ENCODE results near the gene ZP1. TPM values are rescaled to one million over a fixed set of nuclear protein-coding genes. Genes with fewer than 3 reads are reported as not detected.

ZP1 gene
- total and polyA plus RNA-seq, 5 donors, result 0.16 TPM; not detected in 4

DNA sequence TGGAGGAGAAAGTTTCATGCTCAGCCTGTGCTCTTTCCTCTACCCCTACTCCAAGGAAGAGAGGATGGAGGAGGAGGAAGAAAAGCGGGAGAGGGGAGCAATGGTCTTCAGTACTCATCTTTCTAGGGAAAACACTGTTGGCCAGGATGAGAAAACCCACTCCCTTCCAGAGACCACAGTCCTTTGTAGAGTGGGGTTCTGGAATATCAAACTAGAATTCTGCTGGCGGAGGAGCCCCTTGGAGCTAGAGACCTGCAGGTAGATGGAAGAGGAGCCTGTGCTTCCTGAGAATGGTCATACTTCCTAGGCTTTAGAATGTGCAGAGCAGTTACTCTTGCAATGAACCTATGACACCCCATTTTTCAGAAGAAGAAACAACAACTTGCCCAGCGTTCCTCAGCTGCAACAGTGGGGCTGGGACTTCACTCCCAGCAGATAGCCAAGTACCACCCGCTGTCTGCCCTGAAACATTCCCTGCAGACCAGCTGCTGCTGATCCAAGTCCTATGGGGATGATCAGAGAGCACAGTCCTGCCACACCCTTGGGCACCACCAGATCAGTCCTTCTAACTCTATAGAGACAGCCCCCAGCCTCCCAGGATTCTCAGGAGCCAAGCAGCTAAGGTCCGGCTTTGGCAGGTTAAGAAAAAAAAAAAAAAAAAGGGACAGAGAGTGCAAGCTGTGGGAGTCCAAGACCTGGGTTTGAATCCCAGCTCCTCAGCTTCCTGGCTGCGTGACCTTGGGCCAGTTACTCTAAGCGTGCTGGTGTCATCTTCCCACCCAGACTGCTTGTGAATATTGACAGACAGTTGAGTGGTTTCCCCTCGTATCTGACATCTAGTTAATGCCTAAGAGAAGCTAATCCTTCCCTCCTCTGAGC is 12.3 kb upstream of the ZP1 start:
- Histone ChIP-seq H3K4me1 (ENCODE audit: control insufficient read depth, insufficient read depth, low read length) (no peaks in the 10 kb centered on the region), H3K4me3 (ENCODE audit: low read length) (no peak overlapping the region), H3K27ac (ENCODE audit: low read length) (no peak overlapping the region), H3K9me3 (ENCODE audit: control insufficient read depth, low read length) (no peaks in the 10 kb centered on the region), H3K27me3 (ENCODE audit: control insufficient read depth, insufficient read depth) (no peaks in the 10 kb centered on the region)
- DNase-seq, result no peak
- 56% methylated on average over 8 of the region's 8 CpGs for WGBS
- intact Hi-C loops (cut with DNase I), result no loop called here
- no peak for ATAC-seq

DNA sequence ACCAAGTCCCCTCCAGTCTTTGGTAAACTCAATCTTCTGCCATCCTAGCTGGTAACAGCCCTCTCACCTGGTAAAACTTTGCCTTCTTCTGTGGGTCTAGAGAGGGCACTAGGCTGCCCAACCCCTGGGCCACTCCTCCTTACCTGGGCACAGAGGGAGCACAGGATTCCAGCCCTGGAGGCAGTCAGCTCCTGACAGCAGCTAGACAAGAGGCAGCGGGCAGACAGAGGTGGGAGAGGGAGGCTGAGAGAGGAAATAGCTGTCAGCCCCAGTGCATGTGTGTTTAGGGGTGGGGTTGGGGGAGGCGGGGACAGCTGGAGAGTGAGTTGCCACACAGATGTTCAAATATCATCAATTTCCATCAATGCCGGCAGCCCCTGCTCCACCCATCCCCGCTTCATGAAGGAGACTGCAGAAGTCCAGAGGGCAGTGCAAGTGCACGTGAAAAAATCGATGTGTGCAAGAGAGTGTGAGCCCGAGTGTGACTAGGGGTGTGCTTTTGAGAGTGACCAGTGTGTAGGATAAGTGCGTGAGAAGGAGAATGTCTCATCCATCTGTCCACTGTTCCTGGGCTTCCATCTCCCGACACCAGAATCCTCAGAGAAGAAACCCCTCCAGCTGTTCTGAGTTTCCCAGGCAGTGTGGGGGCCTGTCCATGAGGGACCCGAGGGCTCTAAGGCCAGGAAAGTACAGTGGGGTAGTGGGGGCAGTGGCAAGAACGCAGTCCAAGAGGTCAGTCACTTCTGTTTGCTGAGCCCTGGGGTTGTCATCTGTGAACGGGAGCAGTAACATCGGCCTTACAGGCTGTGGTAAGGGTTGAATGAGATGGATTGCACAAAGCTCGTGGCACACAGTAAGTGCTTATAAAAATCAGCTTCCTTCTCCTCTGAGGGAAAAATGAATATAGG is 11.4 kb upstream of the ZP1 start, which contains the start of gene PTGDR2:
Gene PTGDR2 (minus strand): TSS at position 225 of the 908 bp plus-strand sequence. CDS start 2,228 bp downstream, outside the sequence.
- peak in 2 of 3 donors; percentile 16 to 37 for DNase-seq
- ATAC-seq, result no peak
- Histone ChIP-seq H3K4me3 (ENCODE audit: low read length) (no peak within 1 kb of the TSS), H3K9me3 (ENCODE audit: control insufficient read depth, low read length) (no peaks in the 10 kb centered on the region), H3K4me1 (ENCODE audit: control insufficient read depth, insufficient read depth, low read length) (no peaks in the 10 kb centered on the region), H3K27ac (ENCODE audit: low read length) (no peak within 1 kb of the TSS), H3K27me3 (ENCODE audit: control insufficient read depth, insufficient read depth) (no peaks in the 10 kb centered on the region)
- WGBS, result 52% methylated on average over 14 of the region's 14 CpGs
- intact Hi-C loops (cut with DNase I), result no loop called here

DNA sequence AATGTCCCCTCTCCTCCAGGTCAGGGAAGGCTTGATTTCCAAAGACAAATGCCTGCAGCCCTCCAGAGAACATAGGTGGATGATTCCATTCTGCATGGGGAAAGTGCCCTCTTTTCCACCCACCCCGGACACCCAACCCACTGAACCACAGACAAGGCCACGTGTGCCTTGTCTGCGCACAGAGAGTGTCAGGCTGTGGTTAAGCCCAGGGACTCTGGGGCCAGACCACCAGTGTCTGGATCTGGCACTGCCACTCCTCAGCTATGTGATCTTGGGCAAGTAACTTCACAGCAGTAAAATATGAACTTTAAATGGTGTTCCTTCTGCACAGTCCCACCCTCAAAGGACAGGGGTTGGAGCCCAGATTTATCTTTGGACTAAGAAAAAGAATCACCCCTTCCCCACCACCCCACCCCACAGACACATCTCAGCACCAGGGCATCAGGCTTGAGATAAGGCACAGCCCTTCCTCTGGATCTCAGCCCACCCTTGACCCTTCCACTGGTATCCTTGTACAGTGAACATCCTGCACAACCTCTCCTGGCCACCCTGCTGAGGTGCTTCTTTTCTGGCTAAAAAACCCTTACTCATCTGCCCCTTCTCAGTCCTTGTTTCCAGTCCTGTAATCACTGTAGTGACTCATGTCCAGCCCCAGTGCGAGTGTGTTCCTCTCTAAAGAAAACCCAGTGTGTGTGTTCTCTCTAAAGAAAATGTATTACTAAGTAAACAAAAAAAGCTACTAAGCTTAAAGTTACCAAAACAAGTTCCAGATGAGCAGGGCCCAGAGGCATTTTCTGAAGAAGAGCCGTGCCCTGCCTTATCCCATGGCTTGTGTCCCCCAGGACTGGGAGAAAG is 9.7 kb upstream of the ZP1 start:
- ATAC-seq, result no peak
- no peaks in the 10 kb centered on the region for H3K9me3 ChIP-seq (ENCODE audit: control insufficient read depth, low read length)
- intact Hi-C loops (cut with DNase I), result no loop called here

DNA sequence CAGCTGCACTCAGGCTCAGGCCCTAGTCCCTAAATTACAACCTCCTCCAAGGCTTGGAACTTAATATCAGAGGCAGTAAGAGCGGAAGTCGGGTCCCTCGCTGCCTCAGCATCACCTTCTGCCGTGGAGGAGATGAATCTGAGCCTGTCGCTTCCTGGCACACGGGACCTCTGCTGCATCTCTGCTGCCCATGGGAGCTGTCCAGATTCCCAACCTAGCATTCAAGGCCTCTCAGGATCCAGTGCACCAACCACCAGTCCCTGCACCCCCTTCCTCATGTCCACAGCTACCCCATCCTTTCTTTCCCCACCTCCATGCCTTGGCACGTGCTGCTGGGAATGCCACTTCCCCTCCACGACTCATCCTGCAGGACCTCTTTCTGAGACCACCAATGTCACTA is 9.1 kb upstream of the ZP1 start:
- Histone ChIP-seq H3K27ac (ENCODE audit: low read length) (no peak overlapping the region), H3K4me3 (ENCODE audit: low read length) (no peak overlapping the region), H3K9me3 (ENCODE audit: control insufficient read depth, low read length) (no peaks in the 10 kb centered on the region), H3K4me1 (ENCODE audit: control insufficient read depth, insufficient read depth, low read length) (no peaks in the 10 kb centered on the region), H3K27me3 (ENCODE audit: control insufficient read depth, insufficient read depth) (no peaks in the 10 kb centered on the region)
- WGBS, result 77% methylated on average over 8 of the region's 8 CpGs
- intact Hi-C loops (cut with DNase I), result no loop called here
- no peak for DNase-seq
- ATAC-seq, result no peak

More for the DNA sequence above, 9.7 kb upstream of the ZP1 start:
- no peaks in the 10 kb centered on the region for H3K27me3 ChIP-seq (ENCODE audit: control insufficient read depth, insufficient read depth)
- no peak overlapping the region for H3K27ac ChIP-seq (ENCODE audit: low read length)
- DNase-seq, result no peak
- H3K4me1 ChIP-seq (ENCODE audit: control insufficient read depth, insufficient read depth, low read length), result no peaks in the 10 kb centered on the region
- 86% methylated on average over 5 of the region's 5 CpGs for WGBS
- H3K4me3 ChIP-seq (ENCODE audit: low read length), result no peak overlapping the region

DNA sequence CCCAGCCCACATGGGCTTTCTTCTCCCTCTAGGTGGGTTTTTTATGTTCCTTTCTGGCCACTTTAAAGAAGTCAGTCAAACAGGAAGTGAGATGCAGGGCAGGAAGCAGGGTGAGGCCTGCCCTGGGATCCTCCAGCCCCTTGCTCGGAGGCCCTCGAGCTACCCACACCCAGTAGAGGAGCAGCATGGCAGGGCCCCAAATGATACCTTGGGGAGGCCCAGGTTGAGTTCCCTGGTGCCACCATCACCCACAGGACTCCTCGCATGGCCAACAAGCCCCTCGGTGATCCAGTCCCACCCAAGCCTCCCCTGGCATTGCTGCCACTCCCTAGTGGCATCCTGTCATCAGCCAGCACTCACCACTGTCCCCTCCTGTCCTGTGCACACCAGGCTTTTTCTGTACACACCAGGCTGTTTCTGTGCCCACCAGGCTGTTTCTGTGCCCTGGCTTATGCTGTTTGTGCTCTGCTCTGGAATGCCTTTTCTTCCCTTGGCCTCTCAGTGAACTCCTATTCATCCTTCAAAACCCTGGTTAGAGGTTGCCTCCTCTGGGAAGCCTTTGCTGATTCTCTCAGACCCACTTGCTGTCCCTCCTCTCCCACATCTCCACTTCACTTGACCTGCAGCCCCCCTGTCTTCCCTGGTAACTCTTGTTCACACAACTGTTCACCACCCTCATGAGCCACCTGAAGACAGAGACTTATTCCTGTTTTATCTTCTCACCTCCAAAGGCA is 8.4 kb upstream of the ZP1 start:
- DNase-seq (no peak), ATAC-seq (no peak)
- H3K9me3 ChIP-seq (ENCODE audit: control insufficient read depth, low read length), result no peaks in the 10 kb centered on the region
- H3K27me3 ChIP-seq (ENCODE audit: control insufficient read depth, insufficient read depth), result no peaks in the 10 kb centered on the region
- WGBS, result 63% methylated on average over 4 of the region's 4 CpGs
- H3K27ac ChIP-seq (ENCODE audit: low read length), result no peak overlapping the region
- intact Hi-C loops (cut with DNase I), result no loop called here
- no peaks in the 10 kb centered on the region for H3K4me1 ChIP-seq (ENCODE audit: control insufficient read depth, insufficient read depth, low read length)
- no peak overlapping the region for H3K4me3 ChIP-seq (ENCODE audit: low read length)

DNA sequence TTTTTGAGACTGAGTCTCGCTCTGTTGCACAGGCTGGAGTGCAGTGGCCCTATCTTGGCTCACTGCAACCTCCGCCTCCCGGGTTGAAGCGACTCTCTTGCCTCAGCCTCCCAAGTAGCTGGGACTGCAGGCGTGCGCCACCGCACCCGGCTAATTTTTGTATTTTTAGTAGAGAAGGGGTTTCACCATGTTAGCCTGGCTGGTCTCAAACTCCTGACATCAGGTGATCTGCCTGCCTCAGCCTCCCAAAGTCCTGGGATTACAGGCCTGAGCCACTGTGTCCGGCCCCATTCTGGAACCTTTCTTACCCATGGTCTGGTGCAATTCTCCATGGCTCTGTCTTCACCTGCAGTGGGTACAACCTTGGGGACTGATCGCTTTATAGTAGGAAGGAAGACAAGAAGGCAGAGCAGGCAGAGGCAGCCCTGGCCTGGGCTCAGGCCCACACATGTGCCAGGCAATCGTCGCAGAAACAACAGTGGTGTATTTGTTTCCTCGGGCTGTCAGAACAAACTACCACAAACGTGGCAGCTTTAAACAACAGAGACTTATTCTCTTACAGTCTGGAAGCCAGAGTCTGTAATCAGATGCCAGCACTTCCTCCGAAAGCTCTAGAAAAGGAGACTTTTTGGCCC is 7.6 kb upstream of the ZP1 start:
- Histone ChIP-seq H3K9me3 (ENCODE audit: control insufficient read depth, low read length) (no peaks in the 10 kb centered on the region), H3K4me3 (ENCODE audit: low read length) (no peak overlapping the region), H3K27me3 (ENCODE audit: control insufficient read depth, insufficient read depth) (no peaks in the 10 kb centered on the region), H3K27ac (ENCODE audit: low read length) (no peak overlapping the region), H3K4me1 (ENCODE audit: control insufficient read depth, insufficient read depth, low read length) (no peaks in the 10 kb centered on the region)
- 79% methylated on average over 15 of the region's 15 CpGs for WGBS
- intact Hi-C loops (cut with DNase I), result no loop called here
- peak in 1 of 3 donors; percentile 12 for DNase-seq
- no peak for ATAC-seq

DNA sequence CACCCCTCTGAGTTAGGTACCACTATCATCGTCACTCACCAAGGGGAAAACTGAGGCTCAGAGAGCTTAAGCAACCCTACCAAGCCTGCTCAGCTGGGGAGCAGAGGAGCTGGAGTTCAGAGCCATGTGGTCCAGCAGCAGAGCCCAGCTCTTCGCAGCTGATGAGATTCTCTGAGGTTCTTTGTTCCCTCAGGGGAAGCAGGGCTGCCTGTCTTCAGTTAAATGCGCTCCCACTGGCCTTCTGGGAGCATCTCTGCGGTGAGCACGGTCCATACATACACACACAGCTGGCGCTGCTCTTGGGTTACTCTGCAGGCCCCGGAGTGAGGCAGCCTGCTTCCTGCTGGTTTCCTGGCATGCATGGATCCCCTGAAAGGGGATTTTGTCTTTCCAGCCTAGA is 6.4 kb upstream of the ZP1 start:
- intact Hi-C loops (cut with DNase I), result no loop called here
- Histone ChIP-seq H3K27ac (ENCODE audit: low read length) (no peak overlapping the region), H3K27me3 (ENCODE audit: control insufficient read depth, insufficient read depth) (no peaks in the 10 kb centered on the region), H3K4me1 (ENCODE audit: control insufficient read depth, insufficient read depth, low read length) (no peaks in the 10 kb centered on the region), H3K4me3 (ENCODE audit: low read length) (no peak overlapping the region), H3K9me3 (ENCODE audit: control insufficient read depth, low read length) (no peaks in the 10 kb centered on the region)
- DNase-seq, result peak in 1 of 3 donors; percentile 15
- ATAC-seq, result no peak
- 44% methylated on average over 7 of the region's 7 CpGs for WGBS

DNA sequence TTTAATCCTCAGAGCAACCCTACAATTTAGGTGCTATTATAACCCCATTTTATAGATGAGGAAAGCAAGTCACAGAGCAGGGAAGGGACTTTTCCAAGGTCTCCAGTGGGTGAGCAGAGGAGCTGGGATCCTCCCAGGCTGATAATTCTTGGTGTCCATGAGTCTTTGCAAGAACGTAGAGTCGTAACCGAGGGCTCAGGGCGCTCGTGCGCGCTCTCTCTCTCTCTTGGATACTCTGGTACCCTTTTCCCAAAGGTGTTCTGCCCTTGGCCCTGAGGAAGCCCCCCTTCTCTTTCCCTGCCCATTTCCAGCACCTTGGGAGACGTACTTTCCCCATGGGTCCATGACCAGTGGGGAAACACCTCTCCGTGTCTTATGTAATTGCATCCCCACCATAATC is 5.2 kb upstream of the ZP1 start:
- 91% methylated on average over 9 of the region's 9 CpGs for WGBS
- intact Hi-C loops (cut with DNase I), result no loop called here
- no peaks in the 10 kb centered on the region for H3K27me3 ChIP-seq (ENCODE audit: control insufficient read depth, insufficient read depth)
- H3K4me3 ChIP-seq (ENCODE audit: low read length), result no peak overlapping the region
- ATAC-seq (no peak), DNase-seq (peak in 1 of 3 donors; percentile 24)
- H3K4me1 ChIP-seq (ENCODE audit: control insufficient read depth, insufficient read depth, low read length), result no peaks in the 10 kb centered on the region
- H3K27ac ChIP-seq (ENCODE audit: low read length), result no peak overlapping the region
- H3K9me3 ChIP-seq (ENCODE audit: control insufficient read depth, low read length), result no peaks in the 10 kb centered on the region

DNA sequence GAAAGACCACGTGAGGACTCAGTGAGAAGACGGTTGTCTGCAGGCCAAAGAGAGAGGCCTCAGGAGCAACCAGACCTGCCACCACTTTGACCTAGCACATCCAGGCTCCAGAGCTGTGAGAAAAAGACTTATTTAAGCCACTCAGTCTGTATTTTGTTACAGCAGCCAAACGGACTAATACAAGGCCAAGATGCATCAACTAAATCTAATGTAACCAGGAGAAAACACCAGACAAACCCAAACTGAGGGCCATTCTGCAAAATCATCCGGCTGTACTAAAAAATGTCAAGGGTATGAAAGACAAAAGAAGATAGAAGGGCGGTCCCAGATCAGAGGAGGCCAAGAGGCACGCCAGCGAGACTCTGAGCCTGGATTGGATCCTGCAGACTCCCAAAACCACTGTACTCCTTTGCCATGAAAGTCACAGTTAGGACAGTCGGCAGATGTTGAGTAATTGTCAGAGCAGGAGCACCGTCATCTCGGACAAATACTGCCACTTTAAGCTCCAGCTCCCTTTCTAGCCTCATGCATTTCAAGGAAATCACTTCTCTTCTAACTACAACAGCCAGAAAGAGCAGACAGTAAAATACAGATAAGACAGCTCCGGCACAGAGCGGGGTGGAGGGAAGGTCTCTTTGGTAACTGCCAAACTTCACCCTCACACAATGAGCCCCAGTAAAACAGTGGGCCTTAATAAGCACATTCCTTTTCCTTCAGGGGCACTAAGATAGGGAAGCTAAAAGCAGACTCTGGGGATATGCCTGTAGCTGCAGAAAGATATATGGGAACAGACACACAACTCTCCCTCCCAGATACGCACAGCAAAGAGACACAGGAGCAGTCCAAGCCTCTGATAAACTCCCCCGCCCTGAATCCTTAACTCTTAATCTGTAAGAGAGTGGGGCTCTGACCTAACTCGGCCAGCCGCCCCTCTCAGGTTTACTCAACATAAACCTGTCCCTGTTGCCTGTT is 3.5 kb upstream of the ZP1 start:
- Histone ChIP-seq H3K4me1 (ENCODE audit: control insufficient read depth, insufficient read depth, low read length) (no peaks in the 10 kb centered on the region), H3K4me3 (ENCODE audit: low read length) (no peak overlapping the region), H3K27me3 (ENCODE audit: control insufficient read depth, insufficient read depth) (no peaks in the 10 kb centered on the region), H3K9me3 (ENCODE audit: control insufficient read depth, low read length) (no peaks in the 10 kb centered on the region), H3K27ac (ENCODE audit: low read length) (no peak overlapping the region)
- intact Hi-C loops (cut with DNase I), result no loop called here
- ATAC-seq, result no peak
- 51% methylated on average over 16 of the region's 16 CpGs for WGBS
- peak in 2 of 3 donors; percentile 19 to 32 for DNase-seq
